Panc1 (cell line): ENCODE data around the gene ZNF792.

ENCODE experiments used
- POLR2AphosphoS5 ChIP-seq: IDR thresholded peaks from 2 replicates; pipeline ENCODE4 v1.6.1; 2012; ENCODE audit warnings: mild to moderate bottlenecking, low read depth, low read length, moderate library complexity
- SIN3A ChIP-seq: IDR thresholded peaks from 2 replicates; pipeline ENCODE4 v1.6.1; 2012; ENCODE audit warnings: low read depth, mild to moderate bottlenecking, low read length, moderate library complexity, borderline replicate concordance; ENCODE audit not compliant: insufficient read depth
- TF ChIP-seq, protein P1 (sequence below): fragments of 450-650 bp; IDR thresholded peaks from 2 replicates; pipeline ENCODE4 v1.5.1; 2017; ENCODE audit warnings: mild to moderate bottlenecking

DNA sequence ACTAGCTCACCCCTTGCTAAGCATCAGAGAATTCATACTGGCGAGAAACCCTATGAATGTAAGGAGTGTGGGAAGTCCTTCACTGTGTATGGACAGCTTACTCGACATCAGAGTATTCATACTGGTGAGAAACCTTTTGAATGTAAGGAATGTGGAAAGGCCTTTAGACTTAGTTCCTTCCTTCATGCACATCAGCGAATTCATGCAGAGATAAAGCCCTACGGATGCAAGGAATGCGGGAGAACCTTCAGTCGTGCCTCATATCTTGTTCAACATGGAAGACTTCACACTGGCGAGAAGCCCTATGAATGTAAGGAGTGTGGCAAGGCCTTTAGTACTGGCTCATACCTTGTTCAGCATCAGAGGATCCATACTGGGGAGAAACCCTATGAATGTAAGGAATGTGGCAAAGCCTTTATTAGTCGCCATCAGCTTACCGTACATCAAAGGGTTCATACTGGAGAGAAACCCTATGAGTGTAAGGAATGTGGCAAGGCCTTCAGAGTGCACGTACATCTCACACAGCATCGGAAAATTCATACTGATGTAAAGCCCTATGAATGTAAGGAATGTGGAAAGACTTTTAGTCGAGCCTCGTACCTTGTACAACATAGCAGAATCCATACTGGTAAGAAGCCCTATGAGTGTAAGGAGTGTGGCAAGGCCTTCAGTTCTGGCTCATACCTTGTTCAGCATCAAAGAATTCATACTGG lies 20.0 kb downstream of the ZNF792 start:
- no peak for TF ChIP-seq POLR2AphosphoS5
- TF ChIP-seq, protein P1, sequence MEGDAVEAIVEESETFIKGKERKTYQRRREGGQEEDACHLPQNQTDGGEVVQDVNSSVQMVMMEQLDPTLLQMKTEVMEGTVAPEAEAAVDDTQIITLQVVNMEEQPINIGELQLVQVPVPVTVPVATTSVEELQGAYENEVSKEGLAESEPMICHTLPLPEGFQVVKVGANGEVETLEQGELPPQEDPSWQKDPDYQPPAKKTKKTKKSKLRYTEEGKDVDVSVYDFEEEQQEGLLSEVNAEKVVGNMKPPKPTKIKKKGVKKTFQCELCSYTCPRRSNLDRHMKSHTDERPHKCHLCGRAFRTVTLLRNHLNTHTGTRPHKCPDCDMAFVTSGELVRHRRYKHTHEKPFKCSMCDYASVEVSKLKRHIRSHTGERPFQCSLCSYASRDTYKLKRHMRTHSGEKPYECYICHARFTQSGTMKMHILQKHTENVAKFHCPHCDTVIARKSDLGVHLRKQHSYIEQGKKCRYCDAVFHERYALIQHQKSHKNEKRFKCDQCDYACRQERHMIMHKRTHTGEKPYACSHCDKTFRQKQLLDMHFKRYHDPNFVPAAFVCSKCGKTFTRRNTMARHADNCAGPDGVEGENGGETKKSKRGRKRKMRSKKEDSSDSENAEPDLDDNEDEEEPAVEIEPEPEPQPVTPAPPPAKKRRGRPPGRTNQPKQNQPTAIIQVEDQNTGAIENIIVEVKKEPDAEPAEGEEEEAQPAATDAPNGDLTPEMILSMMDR: no peak
- no peak for TF ChIP-seq SIN3A
